Suprapubic skin (tissue), 4 donors: ENCODE results near the gene CLIC3. TPM values are rescaled to one million over a fixed set of nuclear protein-coding genes. Genes with fewer than 3 reads are reported as not detected.

Source experiments
- DNase-seq, 2 donors: peaks; one replicate each; pipeline ENCODE4 v3.0.0-alpha.2; 2019; ENCODE audit warnings: low spot score in 2 of 2
- H3K27ac ChIP-seq: fragments of 200-600 bp; sonication (generic); one replicate; pipeline ENCODE4 v1.5.1; 2019
- H3K27me3 ChIP-seq: fragments of 200-600 bp; sonication (generic); one replicate; pipeline ENCODE4 v1.5.1; 2019
- H3K36me3 ChIP-seq: fragments of 200-600 bp; sonication (generic); one replicate; pipeline ENCODE4 v1.5.1; 2019
- H3K4me1 ChIP-seq: fragments of 200-600 bp; sonication (generic); one replicate; pipeline ENCODE4 v1.5.1; 2019
- H3K4me3 ChIP-seq: fragments of 200-600 bp; sonication (generic); one replicate; pipeline ENCODE4 v1.5.1; 2019; ENCODE audit warnings: mild to moderate bottlenecking
- H3K9me3 ChIP-seq: fragments of 200-600 bp; sonication (generic); one replicate; pipeline ENCODE4 v1.5.1; 2019
- CTCF ChIP-seq, 2 donors: fragments of 200-600 bp in 1 of 2; fragments of 450-650 bp in 1 of 2; sonication (generic) in 1 of 2; IDR thresholded peaks; one replicate each; pipeline ENCODE4 v1.5.1; 2016 to 2019; ENCODE audit warnings: antibody characterized with exemption in 2 of 2, mild to moderate bottlenecking in 1 of 2, moderate library complexity in 1 of 2
- EP300 ChIP-seq: sonication (generic); formaldehyde crosslinking; IDR thresholded peaks from one replicate; pipeline ENCODE4 v1.6.1; 2017; ENCODE audit warnings: antibody characterized with exemption
- POLR2A ChIP-seq, 2 donors: fragments of 450-650 bp; IDR thresholded peaks; one replicate each; pipeline ENCODE4 v1.6.1; 2017; ENCODE audit warnings: antibody characterized with exemption in 2 of 2, mild to moderate bottlenecking in 2 of 2, moderate library complexity in 2 of 2
- POLR2AphosphoS5 ChIP-seq, 3 donors: sonication (generic); formaldehyde crosslinking; IDR thresholded peaks; one replicate each; pipeline ENCODE4 v1.6.1; 2017; ENCODE audit warnings: antibody characterized with exemption in 3 of 3
- WGBS: methylation state at CpG from one replicate; pipeline ENCODE4 v1.1.5; 2018; 5-methylcytosine and 5-hydroxymethylcytosine counted together
- total RNA-seq, 4 donors: library from RNA; depleted of rRNA; stranded (reverse); fragments of >200 nt; gene quantifications; one replicate each; pipeline ENCODE4 v1.1.0, GENCODE V29; 2016

CLIC3 gene
- total RNA-seq, 4 donors from 2014 or later = 20.6 to 159 (median 130) TPM

DNA sequence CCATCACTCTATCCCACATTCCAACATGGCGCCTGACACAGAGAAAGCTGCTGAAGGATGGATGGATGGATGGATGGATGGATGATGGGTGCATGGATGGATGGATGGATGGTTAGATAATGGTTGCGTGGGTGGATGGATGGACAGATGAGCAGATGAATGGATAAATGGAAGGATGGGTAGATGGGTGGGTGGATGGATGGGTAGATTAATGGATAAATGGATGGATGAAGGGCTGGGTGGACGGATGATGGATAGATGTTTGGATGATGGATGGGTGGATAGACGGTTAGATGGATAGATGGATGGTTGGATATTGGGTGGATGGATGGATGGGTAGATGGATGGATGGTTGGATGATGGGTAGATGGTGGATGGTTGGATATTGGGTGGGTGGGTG lies 39.8 kb downstream of the CLIC3 start:
- no peak overlapping the region for H3K4me3 ChIP-seq
- H3K4me1 ChIP-seq = peaks cover 22% of the 10 kb centered on the region
- no peaks in the 10 kb centered on the region for H3K27me3 ChIP-seq
- no peaks in the 10 kb centered on the region for H3K36me3 ChIP-seq
- H3K27ac ChIP-seq = no peak overlapping the region
- WGBS = 97% methylated on average over 4 of the region's 4 CpGs
- TF ChIP-seq CTCF (IDR thresholded peaks at IDR 0.05) = no peak
- no peak for TF ChIP-seq POLR2AphosphoS5 (IDR thresholded peaks at IDR 0.05)
- TF ChIP-seq POLR2A (IDR thresholded peaks at IDR 0.05) = no peak
- no peak for TF ChIP-seq EP300
- no peak for DNase-seq
- no peaks in the 10 kb centered on the region for H3K9me3 ChIP-seq

DNA sequence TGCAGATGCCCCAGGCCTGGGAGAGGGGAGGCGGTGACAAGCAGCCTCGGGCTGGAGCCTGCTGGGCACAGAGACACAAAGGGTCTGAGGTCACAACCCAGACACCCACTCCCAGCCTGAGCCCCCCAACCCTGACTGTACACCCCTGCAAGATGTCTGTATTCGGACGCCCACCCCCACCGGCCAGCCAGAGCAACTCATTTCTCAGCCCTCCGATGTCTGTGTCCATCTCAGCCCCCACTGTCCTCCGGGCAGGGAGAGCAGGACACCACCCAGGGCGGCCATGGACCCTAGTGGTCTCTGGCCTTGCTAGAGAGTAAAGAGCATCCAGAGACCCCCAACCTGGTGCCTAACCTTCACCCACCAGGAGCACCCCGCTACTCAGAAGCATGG lies 40.4 kb downstream of the CLIC3 start:
- TF ChIP-seq POLR2AphosphoS5 (IDR thresholded peaks at IDR 0.05) (no peak), EP300 (no peak)
- Histone ChIP-seq H3K4me3 (no peak overlapping the region), H3K36me3 (no peaks in the 10 kb centered on the region), H3K27ac (no peak overlapping the region), H3K4me1 (peaks cover 16% of the 10 kb centered on the region), H3K9me3 (no peaks in the 10 kb centered on the region), H3K27me3 (no peaks in the 10 kb centered on the region)
- no peak for DNase-seq
- 83% methylated on average over 4 of the region's 9 CpGs for WGBS

DNA sequence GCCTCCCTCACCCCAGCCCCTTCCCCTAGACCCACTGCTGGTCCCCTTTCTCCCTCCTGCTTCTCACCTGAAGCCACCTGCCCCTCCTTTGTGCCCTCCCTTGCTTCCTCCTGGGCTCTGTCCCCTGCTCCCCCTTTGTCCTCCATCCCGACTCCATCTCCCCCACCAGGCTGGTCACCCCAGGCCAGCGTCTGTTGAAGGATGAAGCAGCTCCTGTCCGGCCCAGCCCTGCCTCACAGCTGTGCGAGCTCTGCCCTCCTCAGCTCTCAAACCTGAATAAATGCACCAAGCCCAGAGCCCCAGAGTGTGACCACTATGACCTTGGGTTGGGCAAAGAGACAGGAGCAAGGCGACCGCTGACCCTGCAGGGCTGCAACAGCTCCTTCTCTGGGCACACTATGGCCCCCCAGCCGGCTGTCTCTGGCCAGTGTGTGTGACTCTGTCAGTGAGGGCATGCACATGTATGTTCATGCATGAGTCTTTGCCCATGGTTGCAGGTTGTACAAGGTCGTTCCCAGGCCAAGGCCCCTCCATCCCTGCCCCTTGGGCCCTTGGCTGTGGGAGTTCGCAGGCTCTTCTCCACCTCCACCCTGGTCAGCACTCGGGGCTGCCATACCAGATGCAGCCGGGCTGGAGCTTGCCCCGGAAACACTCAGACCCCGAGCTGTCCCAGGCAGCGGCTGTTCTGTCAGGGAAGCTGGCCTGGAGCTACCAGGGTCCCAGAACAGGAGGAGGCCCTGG lies 41.0 kb downstream of the CLIC3 start:
- Histone ChIP-seq H3K4me1 (peaks cover 14% of the 10 kb centered on the region), H3K4me3 (no peak overlapping the region), H3K27me3 (no peaks in the 10 kb centered on the region), H3K9me3 (no peaks in the 10 kb centered on the region), H3K36me3 (no peaks in the 10 kb centered on the region), H3K27ac (no peak overlapping the region)
- DNase-seq = no peak
- WGBS = 97% methylated on average over 9 of the region's 14 CpGs
- no peak for TF ChIP-seq EP300
- no peak for TF ChIP-seq POLR2A (IDR thresholded peaks at IDR 0.05)
- TF ChIP-seq POLR2AphosphoS5 (IDR thresholded peaks at IDR 0.05) = no peak
- no peak for TF ChIP-seq CTCF (IDR thresholded peaks at IDR 0.05)

GRCh38 chr9:136954270-136955083 lies 41.9 kb downstream of the CLIC3 start:
- WGBS = 87% methylated on average over 23 of the region's 25 CpGs
- no peak for TF ChIP-seq EP300
- TF ChIP-seq POLR2AphosphoS5 (IDR thresholded peaks at IDR 0.05) = no peak
- TF ChIP-seq POLR2A (IDR thresholded peaks at IDR 0.05) = no peak
- no peak for TF ChIP-seq CTCF (IDR thresholded peaks at IDR 0.05)
- DNase-seq = no peak

DNA sequence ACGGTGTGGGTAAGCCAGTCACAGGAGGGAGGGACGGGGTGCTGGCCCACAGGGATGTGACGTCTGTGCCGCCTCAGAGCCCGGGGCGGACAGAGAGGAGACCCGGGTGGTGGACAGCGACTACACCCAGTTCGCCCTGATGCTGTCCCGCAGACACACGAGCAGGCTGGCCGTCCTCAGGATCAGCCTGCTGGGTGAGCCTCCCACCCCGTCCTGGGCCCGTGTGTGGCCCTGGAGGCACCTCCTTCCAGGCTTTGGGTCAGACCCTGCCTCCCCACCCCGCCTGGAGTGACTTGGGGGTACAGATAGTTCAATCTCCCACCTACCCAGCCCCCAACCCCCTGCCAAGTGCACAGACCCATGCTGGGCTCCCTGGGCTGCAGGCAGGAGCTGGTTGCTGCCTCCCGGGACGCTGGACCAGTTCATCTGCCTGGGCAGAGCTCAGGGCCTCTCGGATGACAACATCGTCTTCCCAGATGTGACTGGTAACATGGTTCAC lies 42.5 kb downstream of the CLIC3 start:
- no peaks in the 10 kb centered on the region for H3K9me3 ChIP-seq

More at GRCh38 chr9:136954270-136955083, 41.9 kb downstream of the CLIC3 start:
- H3K9me3 ChIP-seq = no peaks in the 10 kb centered on the region
- H3K36me3 ChIP-seq = no peaks in the 10 kb centered on the region
- no peak overlapping the region for H3K4me3 ChIP-seq
- no peak overlapping the region for H3K27ac ChIP-seq
- no peaks in the 10 kb centered on the region for H3K27me3 ChIP-seq
- peaks cover 17% of the 10 kb centered on the region for H3K4me1 ChIP-seq

More for the DNA sequence above, 42.5 kb downstream of the CLIC3 start:
- Histone ChIP-seq H3K36me3 (no peaks in the 10 kb centered on the region), H3K4me3 (no peak overlapping the region), H3K27me3 (no peaks in the 10 kb centered on the region), H3K27ac (no peak overlapping the region), H3K4me1 (peaks cover 20% of the 10 kb centered on the region)
- TF ChIP-seq POLR2A (IDR thresholded peaks at IDR 0.05) (no peak), CTCF (IDR thresholded peaks at IDR 0.05) (no peak), POLR2AphosphoS5 (IDR thresholded peaks at IDR 0.05) (no peak), EP300 (no peak)
- DNase-seq = no peak
- 78% methylated on average over 5 of the region's 19 CpGs for WGBS
